HG03520 (cell line): Measurements from ENCODE around the gene HIVEP3.

ENCODE experiments used
- ATAC-seq: cut with Tn5 transposase; IDR thresholded peaks from one replicate; pipeline ENCODE4 v1.9.1; 2021; ENCODE audit warnings: mild to moderate bottlenecking, moderate library complexity; ENCODE audit not compliant: unreplicated experiment

Gene HIVEP3

DNA sequence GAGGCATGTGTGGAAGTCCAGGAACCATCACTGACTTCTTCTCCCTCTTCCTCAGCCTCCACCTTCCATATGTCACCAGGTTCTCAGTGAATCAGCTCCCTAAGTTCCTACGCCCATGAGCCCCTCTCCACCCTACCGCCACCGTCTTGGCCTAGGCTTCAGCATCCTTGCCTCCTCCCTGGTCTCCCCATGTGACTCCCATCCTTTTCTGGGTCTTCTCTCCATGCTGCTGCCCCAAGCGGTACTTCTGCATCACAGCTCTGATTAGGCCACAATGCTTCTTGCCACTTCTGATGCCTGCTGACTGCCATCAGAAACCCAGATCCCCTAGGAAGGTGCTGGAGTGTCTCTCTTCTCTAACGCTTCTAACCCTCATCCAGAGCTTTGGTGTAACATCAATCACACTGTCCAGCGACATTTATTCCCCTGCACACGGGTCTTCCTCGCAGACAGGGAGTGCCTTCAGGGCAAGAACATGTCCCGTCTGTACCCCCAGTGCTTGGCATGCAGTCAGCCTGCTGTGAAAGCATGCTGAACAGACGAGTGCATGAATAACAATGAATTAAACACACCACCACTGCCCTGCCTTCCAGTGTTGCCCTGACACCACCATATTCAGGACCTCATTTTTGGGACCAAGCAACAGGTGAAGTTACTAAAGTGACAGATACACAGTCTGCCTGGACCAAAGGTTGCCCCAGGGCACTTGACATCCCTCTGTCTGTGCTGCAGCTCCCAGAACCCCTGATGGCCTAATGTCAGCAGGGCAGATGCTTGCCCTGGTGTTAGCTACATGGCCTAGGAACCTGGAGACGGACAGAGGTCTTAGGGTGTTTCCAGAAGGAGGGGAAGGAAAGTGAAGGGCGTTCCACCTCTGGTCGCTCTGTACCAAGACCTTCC, 275.6 kb downstream of the HIVEP3 start:
- no peak for ATAC-seq

DNA sequence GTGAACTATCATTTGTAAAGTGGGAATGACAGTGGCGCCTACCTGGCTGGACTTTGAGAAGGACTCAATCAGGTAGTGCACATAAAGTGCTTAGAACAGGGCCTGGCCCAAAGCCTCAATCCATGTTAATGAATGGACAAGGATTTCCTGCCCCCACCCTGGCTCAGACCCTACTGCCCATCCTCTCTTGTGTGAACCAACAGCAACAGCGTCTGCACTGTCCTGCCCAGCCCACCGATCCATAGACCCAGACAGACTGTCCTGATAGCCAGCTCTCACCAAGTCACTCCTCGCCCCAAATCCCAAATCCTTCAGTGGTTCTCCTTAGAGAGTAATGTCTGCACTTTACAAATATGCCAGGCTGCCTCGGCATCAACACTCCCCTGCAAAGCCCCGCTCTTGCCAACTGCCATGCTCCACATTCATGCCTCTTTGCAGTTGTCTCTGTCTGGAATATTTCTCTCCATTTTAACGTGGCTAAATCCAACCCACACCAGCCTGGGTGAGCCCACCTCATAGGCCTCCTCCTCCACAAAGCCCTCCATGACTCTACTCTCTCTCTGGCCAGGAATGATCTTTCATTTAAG, 276.7 kb downstream of the HIVEP3 start:
- ATAC-seq = no peak

DNA sequence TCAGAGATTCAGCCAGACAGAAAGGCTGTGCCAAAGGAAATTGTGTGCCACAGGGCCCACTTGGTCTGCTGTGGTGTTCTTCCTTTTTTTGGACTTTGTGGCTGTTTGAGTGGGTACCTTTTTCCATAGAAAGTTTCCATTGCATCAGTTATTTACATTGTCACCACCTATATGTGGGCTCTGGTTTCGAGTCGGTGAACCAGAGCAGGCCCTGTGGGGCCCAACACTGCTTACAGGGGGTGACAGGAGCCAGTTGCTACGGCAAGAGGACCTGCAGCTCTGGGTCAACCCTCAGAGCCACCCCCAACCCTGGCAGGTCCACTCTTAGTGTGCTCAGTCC, 277.3 kb downstream of the HIVEP3 start:
- no peak for ATAC-seq

DNA sequence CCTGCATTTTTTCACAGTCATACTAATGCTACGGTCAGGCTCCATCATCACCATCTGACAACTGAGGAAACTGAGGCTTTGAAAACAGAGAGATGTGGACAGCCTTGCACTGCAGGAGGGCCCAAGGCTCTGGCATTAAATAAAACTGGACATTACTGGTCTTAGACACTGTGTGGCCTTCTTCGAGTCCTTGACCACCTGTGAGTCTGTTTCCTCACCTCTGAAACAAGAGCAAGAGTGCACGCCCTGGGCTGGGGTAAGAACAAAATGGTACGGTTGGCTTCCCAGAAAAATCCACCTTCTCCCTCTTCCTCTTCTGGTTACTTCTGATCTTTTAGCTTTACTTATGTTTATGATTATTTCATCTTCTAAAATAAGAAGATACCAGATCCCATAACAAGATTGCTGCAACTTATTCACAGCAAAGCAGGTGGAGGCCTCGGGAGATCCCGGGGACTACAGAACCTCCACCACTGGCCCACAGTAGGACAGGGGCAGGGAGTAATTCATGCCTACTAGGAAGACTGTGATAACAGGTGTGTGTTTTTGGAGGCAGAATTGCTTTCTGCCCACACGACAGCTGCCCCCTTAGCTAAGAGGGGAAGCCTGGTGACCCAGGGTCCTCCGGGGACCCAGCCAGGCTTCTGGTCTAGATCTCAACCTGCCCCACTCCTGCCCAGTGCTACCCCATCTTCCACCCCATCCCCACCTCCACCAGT, 277.8 kb downstream of the HIVEP3 start:
- ATAC-seq = no peak

DNA sequence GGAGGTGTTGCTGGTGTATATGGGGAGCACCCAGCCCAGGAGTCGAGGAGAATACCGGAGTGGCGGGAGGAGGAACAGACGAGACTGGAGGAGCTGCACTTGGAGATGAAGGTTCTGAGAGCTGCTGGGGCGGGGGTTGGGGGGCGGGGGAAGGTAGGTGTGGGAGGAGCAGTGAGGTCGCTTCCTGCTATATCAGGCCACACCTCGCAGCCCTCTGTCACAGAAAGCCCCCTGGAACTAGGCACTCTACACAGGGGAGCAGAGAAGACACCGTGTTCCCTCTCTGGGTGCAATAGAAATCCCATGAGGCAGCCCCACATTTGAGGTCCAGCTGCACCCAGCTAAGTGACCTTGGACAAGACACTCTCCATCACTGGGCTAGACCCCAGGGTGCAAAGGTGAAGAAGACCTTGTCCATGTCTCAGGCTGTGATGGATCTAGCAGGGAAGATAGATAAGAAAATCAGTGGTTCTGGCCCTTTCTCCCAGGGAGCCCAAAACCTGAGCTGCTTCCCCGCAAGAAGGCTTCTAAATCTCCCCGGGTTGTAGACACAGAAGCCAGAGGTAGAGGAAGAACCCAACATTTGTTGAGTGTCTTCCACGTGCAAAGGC, 278.5 kb downstream of the HIVEP3 start:
- ATAC-seq = no peak

DNA sequence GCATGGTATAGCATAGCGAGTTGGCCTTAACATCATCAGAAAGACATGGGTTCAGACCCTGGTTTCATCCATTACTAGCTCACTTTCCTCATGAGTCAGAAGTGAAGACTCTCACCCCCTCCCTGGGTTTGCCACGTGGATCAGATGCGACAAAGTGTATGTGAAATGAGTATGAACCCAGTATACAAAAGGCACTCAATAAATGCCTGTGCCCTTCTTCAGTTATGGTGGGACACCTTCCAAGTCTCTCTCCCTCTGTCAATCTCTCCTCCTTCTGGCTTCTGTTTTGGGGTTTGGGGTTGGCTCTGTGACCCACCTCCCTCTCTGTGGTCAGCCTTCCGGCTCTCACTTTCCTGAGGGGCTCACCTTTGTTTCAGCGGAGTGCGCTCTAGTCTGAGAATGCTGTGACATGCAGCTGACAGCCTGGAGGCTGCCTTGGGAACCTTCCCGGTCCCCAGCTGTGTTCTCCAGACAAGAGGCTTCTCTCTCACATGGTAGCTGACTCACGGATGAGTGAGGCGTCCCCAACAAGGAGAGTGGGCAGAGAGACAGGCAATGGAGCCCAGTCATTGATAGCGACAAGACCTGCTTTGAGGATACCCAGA, 279.3 kb downstream of the HIVEP3 start:
- ATAC-seq = no peak

DNA sequence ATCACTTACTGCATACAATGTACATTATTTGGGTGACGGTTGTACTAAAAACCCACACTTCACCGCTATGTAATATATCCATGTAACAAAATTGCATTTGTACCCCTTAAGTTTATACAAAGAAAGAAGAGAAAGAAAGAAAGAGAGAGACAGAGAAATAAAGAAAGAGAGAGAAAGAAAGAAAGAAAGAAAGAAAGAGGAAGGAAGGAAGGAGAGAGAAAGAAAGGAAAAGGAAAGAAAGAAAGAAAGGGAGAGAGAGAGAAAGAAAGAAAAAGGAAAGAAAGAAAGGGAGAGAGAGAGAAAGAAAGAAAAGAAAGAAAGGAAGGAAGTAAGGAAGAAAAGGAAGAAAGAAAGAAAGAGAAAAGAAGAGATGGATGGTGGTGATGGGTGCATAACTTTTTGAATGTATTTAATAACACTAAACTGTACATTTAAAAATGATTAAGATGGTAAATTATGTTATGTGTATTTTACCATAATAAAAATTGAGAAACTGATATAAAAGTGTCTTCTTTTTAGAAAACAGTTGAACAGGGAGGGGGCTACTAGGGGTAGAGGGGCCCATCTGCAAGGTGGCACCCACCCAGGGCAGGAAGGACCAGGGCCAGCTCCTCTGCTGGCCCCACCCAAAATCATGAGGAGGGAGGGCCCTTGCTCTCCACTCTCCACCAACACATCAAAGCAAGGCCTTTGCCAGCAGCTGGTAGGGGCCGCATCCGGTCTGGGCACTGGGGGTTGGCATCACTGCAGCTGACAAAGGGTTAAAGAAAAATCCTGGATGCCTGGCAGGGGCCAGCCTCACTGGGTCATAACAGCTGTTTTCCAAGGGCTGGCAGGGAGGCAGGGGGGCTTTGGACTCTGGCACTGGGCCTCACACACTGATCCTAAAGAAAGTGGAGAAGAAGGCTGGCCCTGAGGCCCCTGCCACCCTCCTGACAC, 280.4 kb downstream of the HIVEP3 start:
- no peak for ATAC-seq

DNA sequence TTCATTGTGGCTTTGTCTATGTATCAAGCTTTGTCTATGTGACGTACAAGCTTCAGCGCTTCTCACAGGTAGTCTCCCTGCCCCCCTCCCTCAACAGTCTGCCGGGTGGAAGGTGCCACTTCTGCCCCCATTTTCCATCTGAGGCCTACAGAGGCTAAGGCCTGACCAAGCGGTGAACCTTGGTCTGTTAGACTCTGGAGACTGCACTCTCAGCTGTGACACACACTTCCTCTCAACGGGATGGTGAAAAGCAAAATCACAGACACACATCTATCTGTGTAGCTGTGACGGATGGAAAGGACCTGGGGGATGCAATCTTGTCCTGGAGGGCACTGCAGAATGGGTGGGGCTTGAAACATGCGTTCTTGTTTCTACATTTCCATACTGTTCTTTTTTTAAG, 281.4 kb downstream of the HIVEP3 start:
- ATAC-seq = no peak

DNA sequence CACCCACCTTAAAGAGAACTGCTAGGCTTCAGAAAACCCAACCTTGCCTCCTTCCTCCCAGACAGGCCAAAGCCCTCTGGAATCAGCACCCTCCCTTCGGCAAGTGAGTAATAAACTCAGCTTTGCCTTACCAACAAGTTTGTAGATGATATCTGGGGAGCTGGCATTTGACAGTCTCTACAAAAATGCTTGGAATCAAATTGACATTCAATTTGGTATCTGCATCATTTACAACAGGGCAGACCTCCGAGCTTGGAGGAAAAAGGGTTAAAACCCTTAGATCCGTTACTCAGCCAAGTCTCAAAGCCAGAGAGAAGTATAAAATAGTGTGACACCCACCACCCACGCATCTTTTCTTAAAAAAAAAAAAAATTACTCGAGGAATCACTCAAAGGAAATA, 285.0 kb downstream of the HIVEP3 start:
- ATAC-seq = no peak

DNA sequence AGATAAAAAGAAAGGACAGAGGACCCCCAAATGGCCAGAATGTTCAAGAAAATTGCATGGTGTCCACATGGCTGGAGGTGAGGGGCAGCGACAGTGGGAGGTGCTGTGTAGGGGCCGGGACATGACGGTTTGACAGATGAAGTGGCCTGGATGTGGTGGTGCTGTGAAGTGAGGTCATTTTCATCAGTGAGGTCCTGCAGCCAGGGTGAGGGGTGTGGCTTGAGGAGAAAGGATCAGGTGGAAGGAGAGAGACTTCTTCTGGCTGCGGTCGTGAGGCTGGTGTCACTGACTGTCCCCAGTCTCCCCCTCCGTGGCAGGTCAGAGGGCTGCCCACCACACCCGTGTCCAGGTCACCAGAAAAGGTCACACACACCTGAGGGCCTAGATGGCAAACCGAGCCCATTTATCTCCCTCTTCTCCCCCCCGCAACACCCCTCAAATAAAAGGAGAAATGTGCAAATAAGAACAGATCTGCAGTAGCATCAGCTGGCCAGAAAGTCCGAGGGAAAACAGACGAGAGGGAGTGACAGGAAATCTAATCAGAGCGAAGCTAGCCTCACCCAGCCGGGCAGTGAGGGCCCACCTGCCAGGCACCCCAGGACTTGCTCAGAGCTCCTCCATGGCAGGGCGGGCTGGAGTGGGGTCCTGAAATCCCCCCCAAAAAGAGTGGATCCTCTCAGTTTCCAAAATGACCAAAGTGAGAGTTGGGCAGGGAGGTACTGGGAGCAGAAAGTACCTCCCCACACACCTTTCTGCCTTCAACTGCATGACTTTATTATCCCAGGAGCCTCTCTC, 285.7 kb downstream of the HIVEP3 start:
- no peak for ATAC-seq

DNA sequence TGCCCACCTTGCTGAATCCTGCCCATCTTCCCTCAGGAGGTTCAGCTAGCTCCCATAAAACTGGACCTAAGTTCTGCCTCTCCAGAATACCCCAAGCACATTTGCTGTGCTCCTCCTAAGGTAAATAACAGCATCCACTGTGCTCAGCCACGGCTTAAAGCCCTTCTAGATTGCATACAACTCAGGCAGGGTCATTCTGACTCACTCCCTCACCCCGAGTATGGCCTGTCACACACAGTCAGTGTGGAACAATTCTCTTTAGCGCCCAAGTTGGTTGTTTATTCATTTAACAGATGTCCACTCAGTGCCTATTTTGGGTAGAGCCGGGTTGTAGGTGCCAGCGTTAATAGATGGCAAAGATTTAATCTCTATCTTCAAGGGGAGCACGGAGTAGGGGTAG, 286.8 kb downstream of the HIVEP3 start:
- no peak for ATAC-seq

DNA sequence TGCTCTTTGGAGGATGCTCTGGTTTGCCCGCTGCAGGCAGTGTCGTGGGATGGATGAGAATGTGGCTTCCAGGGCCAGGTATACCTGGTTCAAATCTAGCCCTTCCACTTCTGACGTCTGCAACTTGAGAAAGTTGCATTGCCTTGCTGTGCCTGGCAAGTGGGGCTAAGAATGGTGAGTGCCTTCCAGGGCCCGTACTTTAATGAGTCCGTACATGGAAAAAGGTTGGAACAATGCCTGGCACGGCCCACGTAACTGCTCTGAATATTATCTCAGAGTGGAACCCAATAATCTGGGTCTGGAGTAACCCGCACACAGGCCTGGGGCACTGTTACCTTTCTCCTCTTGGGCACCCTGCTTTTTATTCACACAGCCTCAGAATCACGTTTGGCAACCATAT, 287.6 kb downstream of the HIVEP3 start:
- ATAC-seq = no peak

DNA sequence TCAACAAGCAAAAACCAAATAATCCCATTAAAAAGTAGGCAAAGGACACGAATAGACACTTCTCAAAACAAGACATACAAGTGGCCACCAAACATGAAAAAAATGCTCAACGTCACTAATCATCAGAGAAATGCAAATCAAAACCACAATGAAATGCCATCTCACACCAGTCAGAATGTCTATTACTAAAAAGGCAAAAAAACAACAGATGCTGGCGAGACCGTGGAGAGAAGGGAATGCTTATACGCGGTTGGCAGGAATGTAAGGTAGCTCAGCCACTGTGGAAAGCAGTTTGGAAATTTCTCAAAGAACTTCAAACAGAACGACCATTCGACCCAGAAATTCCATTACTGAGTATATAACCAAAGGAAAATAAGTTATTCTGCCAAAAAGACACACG, 289.2 kb downstream of the HIVEP3 start:
- ATAC-seq = no peak

DNA sequence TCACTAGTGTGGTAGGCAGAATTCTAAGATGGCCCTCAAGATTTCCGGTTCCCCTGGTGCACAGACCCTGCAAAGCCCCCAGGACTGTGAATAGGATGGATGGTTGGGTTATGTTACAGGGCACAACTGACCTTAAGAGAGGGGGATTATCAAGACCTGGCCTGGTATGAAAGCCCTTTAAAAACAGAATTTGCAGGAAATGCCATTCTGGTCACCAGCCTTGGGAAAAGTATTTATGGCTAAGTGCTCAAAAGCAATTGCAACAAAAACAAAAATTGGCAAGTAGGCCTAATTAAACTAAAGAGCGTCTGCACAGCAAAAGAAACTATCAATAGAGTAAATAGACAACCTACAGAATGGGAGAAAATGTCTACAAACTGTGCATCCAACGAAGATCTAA, 289.6 kb downstream of the HIVEP3 start:
- no peak for ATAC-seq

DNA sequence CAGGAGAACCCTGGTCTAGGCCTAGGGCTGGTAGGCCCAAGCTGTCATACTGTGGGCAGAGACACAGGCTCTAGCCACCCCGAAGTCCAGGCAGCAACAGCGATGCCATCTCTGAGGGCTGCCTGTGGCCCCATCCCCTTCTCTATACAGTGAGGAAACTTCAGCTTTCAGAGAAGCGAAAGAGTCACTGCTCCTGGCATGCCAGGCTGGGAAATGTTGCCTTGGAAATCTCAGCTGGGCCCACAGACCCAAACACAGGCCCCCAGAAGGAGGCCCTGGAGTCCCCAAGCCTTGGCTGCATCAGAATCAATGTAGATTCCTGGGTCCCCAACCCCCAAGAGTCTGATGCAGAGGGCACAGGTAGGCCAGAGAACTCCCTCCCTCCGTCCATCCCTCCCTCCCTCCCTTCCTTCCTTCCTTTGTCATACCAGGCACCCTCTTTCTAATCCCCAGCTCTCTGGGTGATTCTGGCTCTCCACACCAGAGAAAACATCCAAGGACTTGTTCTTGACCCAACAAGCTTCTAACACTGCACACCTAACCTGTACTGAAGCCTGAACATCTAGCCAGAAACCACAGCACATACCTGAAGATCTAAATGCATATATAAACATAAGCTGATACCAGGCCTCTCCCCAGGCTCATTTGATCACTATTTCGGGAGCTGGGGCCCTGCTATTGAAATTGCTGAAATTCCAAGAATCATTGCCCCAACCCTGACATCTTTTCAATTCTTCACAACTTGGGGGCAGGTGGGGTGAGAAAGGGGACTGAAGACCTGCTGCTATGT, 291.0 kb downstream of the HIVEP3 start:
- ATAC-seq = no peak

DNA sequence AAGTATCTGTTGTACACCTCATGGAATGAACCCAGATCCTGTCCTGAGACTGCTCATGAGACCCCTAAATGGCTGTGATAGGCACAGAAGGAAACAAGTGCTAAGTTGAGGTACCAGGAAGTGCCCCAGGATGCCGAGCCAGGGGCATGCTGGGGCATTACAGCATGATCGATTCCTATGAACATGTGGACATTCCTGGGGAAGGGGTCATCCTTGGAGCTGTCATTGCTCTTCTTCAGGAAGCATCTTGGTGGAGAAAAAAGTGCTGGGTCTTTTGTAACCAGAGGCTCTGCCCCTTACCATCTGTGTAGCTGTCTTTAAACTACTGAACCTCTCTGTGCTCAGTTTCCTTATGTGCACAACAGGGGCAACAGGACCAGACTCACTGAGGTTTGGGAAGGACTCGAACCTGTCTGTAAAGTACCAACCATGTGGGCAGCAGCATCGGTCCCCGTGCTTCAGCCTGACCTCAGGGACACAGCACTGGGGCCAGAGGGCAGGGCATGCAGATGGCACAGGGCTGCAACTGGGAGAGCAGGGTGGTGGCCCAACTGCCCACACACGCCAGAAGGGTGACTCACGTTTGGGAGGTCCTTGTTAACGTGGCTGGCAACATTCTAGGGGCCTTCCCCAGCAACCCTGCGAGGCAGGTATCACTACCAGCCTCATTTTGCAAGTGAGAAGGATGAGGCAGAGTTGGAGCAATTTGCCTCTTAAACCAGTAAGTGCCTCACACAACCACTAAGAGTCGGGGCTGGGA, 291.9 kb downstream of the HIVEP3 start:
- no peak for ATAC-seq

DNA sequence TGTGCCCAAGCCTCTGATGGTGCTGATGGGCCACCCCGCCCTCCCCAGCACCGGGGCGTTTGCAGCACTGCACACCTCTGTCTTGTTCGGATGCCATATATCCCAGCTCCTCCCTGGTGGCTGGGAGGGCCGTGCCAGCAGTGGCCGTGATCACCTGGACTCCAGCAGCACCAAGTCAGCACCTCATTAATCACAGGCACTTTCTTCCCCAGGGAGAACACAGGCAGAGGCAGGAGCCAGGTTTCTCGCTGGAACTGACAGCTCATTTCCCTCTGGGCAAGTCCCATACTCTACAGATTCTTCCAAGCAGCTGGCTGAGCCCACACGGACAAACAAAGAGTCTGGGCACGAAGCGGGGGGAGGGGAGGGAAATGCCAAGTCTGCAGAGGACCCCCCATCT, 292.6 kb downstream of the HIVEP3 start:
- no peak for ATAC-seq

DNA sequence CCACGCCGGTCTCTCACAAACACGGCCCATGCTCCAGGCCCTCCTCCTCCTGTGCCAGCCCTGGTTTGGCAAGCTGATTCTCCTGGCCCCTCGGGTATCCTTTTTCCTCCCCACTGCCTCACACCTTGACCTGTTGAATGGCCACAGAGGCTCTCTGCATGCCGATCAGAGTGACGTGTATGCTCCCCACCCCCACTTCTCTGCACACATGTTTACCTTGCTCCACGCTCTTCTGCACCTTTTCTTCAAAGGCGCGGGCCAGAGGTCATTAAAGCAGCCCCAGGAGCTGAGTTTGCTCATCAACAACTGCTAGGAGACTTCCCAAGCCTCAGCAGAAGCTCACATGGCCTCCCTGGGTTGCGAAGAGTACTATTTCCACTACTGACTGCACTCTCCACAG, 295.0 kb downstream of the HIVEP3 start:
- no peak for ATAC-seq
